T-helper 17 cell (primary cell): ENCODE results near the gene SPAG16. TPM values are rescaled to one million over a fixed set of nuclear protein-coding genes. Genes with fewer than 3 reads are reported as not detected.

Source experiments
- ATAC-seq: fragments of 150-1000 bp; cut with Tn5 transposase; 2 replicates; pipeline ENCODE4 v1.10.0; 2021; ENCODE audit warnings: mild to moderate bottlenecking, moderate library complexity
- DNase-seq, 3 donors: peaks; one replicate each; pipeline versions ENCODE4 v3.0.0 to v3.0.0-alpha.2; 2020 to 2021
- H3K9me3 ChIP-seq: one replicate; pipeline ENCODE4 v1.7.0; 2013; ENCODE audit warnings: low read length, mild to moderate bottlenecking; ENCODE audit not compliant: control insufficient read depth, poor library complexity, severe bottlenecking
- H3K27ac Mint-ChIP-seq: one replicate; pipeline ENCODE4 v1.8.0; 2022; ENCODE audit warnings: mild to moderate bottlenecking, moderate library complexity, mixed read lengths
- H3K27me3 Mint-ChIP-seq: one replicate; pipeline ENCODE4 v1.8.0; 2022; ENCODE audit warnings: mixed read lengths
- H3K36me3 Mint-ChIP-seq: one replicate; pipeline ENCODE4 v1.8.0; 2022; ENCODE audit warnings: low read depth, mixed read lengths
- H3K4me1 Mint-ChIP-seq: one replicate; pipeline ENCODE4 v1.8.0; 2022; ENCODE audit warnings: mild to moderate bottlenecking, mixed read lengths
- H3K4me3 Mint-ChIP-seq: one replicate; pipeline ENCODE4 v1.8.0; 2022; ENCODE audit warnings: mild to moderate bottlenecking, moderate library complexity, mixed read lengths
- total RNA-seq, 4 donors: library from RNA in 2 of 4; stranded (reverse) in 2 of 4; gene quantifications; one replicate each; pipeline ENCODE4 v1.2.3 and lab custom pipeline; 2022 to 2026

Gene SPAG16
- total RNA-seq, 2 donors from 2014 or later = 4.1 to 5.1 TPM

DNA sequence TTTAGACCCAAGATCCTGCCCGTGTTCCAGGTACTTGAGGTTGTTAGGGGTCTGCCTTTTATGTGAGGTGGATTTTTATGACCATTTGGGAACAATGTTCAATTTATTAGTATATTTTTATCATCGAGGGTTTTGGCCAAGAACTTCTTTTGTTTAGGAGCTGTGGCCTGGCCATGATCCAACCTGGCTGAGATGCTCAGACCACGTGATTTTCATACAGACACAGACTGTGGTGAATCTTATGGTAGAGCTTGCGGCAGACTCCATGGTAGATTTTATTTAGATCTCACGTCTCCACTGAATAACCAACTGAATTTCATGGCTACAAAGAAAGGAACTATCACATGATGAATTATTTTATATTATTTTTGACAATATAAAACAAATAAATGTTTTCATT is 721.1 kb downstream of the SPAG16 start:
- H3K36me3 Mint-ChIP-seq = no peaks in the 10 kb centered on the region
- H3K4me1 Mint-ChIP-seq = no peaks in the 10 kb centered on the region
- no peaks in the 10 kb centered on the region for H3K27me3 Mint-ChIP-seq
- no peak overlapping the region for H3K4me3 Mint-ChIP-seq
- ATAC-seq (no peak), DNase-seq (no peak)
- H3K9me3 ChIP-seq = no peaks in the 10 kb centered on the region
- H3K27ac Mint-ChIP-seq = no peak overlapping the region

DNA sequence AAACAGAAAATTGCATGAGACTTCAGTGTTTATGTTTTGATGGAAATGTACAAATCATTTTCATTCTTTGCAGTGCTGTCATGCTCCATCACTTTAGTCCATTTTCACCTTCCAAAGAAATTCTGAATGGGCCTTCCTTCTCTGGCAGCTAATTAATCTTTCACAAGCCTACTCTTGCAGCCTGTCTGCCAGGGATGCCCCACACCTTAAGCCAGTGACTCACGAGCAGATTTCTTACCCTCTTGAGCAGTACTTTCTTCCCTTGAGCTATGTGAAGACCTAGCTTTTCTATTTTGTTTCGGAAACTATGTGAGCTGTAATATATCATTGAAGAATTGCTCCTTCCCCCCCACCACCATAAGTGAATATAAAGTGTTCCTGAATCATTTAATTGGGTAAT is 722.3 kb downstream of the SPAG16 start:
- H3K4me1 Mint-ChIP-seq = no peaks in the 10 kb centered on the region
- H3K4me3 Mint-ChIP-seq = no peak overlapping the region
- no peaks in the 10 kb centered on the region for H3K27me3 Mint-ChIP-seq
- no peak overlapping the region for H3K27ac Mint-ChIP-seq
- ATAC-seq = no peak
- no peaks in the 10 kb centered on the region for H3K36me3 Mint-ChIP-seq
- DNase-seq = no peak
- no peaks in the 10 kb centered on the region for H3K9me3 ChIP-seq

DNA sequence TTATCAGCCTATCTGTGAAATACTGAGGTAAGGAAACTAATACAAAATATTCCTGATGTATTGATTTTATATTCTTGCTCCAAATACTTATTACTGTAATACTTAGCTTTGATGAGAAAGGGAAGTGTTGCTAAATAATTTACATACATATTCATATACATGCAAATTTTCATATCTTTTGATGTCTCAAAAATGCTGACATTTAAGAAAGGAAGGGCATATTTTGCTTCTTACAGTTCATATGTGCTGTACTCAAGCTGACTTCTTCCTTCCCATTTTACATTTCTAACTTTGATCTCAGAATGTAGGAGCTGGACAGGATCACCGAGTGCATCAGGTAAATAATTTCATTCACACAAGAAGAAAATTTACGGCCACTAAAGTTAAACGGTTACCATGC is 727.4 kb downstream of the SPAG16 start:
- no peak for ATAC-seq

DNA sequence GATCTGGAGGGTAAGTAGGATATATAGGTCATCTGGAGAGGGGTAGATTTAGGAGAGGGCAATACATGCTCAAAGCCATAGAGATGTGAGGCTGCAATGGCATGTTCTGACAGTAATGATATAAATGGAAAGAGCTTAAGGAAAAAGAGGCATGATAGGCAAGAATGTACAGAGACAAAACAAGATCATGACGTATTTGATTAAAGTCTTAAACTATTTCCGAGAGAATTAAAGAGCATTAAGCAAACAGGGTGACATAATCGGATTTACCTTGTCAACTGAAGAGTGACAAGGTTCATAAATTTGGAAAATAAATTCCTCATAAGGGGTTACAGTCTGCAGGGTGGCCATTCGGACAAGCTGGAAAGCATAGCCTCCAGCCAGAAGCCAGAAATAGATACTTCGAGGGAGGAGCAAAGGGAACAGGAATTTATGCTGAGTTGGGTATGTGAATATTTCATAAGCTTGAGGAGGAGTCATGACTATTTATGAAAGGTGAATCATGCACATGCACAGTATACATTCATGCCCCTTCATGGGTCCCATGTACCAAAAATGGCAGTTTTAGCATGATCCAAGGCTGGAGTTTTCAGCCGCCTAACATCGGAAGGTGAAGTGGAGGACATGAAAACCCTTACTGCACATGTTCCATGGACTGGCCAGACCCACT is 730.4 kb downstream of the SPAG16 start:
- no peak for ATAC-seq
- Mint-ChIP-seq H3K36me3 (no peaks in the 10 kb centered on the region), H3K27ac (no peak overlapping the region), H3K4me1 (no peaks in the 10 kb centered on the region), H3K4me3 (no peak overlapping the region), H3K27me3 (no peaks in the 10 kb centered on the region)
- DNase-seq = no peak
- no peaks in the 10 kb centered on the region for H3K9me3 ChIP-seq

More for the DNA sequence above, 727.4 kb downstream of the SPAG16 start:
- no peaks in the 10 kb centered on the region for H3K9me3 ChIP-seq
- no peaks in the 10 kb centered on the region for H3K36me3 Mint-ChIP-seq
- no peaks in the 10 kb centered on the region for H3K27me3 Mint-ChIP-seq
- no peaks in the 10 kb centered on the region for H3K4me1 Mint-ChIP-seq
- H3K27ac Mint-ChIP-seq = no peak overlapping the region
- no peak overlapping the region for H3K4me3 Mint-ChIP-seq
- no peak for DNase-seq

DNA sequence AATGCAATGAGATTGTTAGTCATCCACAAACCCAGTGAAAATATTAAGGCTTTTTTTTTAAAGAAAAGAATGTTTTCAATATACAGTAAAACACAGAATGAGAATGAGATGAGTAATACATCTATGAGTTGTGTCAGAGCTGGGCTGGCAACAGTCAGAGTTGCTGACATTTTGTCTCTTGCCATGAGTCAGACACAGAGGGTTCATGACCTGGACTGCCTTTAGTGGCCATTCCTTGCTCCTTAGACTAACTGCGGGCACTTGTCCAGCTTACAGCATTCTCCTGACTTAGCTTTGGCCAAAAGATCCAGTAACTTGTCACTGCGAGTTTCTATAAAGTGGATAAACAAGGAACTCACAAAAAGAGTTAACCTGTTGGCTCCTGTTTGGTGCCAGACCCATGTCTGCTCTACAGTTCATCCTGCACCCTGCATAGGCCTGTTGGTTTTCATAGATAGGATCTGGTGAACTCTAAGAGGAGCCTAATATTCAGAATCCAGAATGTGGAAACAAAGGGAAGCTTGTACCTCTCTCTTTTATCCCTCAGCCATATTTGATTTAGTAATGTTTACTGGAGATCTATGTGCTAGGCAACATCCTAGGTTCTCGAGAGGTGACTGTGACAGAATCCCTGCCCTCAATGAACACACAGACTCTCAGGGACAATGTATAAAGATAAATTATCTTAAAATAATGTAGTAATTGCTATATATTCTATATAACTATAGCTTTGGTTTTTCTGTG is 735.1 kb downstream of the SPAG16 start:
- H3K9me3 ChIP-seq = no peaks in the 10 kb centered on the region
- Mint-ChIP-seq H3K4me3 (no peak overlapping the region), H3K27ac (no peak overlapping the region), H3K27me3 (no peaks in the 10 kb centered on the region), H3K36me3 (no peaks in the 10 kb centered on the region), H3K4me1 (no peaks in the 10 kb centered on the region)
- DNase-seq (no peak), ATAC-seq (no peak)

DNA sequence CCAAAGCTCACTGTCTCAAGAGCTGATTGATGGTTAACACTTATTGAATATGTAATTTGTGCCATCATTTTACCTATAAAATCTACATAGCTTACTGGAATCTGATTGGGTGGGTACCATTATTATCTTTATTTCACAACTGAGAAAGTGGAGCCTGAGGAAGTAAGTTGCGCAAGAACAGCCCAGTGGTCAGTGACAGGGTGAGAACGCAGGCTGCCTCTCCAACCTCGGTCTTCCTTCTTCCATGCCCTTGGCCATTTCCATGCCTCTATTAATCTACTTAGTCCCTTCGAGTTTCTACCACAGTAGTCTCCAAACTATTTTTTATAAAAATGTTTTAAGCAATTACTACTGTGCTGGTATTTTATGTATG is 735.7 kb downstream of the SPAG16 start:
- no peak for DNase-seq
- Mint-ChIP-seq H3K27ac (no peak overlapping the region), H3K4me1 (no peaks in the 10 kb centered on the region), H3K4me3 (no peak overlapping the region), H3K27me3 (no peaks in the 10 kb centered on the region), H3K36me3 (no peaks in the 10 kb centered on the region)
- no peak for ATAC-seq
- H3K9me3 ChIP-seq = no peaks in the 10 kb centered on the region

DNA sequence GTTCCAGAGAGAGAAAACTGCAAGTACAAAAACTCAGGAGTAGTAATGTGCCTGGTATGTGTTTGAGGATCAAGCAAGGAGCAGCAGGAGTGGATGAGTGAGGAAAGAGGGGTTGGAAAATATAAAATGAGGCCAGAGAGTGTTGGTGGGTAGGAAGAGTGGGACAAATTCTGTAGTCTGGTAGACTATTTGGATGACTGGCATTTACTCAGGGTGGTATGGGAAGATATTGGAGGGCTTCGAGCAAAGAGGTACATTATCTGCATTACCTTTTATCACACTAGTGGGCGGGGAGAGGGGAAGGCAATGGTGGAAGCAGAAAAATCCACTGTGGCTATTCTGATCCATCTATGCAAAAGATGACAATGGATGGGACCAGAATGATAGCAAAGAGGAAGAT is 744.9 kb downstream of the SPAG16 start:
- no peaks in the 10 kb centered on the region for H3K4me1 Mint-ChIP-seq
- no peaks in the 10 kb centered on the region for H3K9me3 ChIP-seq
- no peaks in the 10 kb centered on the region for H3K36me3 Mint-ChIP-seq
- no peaks in the 10 kb centered on the region for H3K27me3 Mint-ChIP-seq
- H3K27ac Mint-ChIP-seq = no peak overlapping the region
- H3K4me3 Mint-ChIP-seq = no peak overlapping the region
- ATAC-seq (no peak), DNase-seq (no peak)

DNA sequence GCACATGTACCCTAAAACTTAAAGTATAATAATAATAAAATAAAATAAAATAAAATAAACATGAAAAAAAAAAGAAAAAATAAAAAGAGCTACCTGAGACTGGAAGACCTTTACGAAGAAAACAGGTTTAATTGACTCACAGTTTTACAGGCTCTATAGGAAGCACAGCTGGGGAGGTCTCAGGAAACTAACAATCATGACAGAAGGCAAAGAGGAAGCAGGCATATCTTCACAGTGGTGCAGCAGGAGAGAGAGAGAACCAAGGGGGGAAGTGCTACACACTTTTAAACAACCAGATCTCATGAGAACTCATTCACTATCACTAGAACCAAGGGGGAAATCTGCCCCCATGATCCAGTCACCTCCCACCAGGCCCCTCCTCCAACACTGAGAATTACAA is 747.3 kb downstream of the SPAG16 start:
- Mint-ChIP-seq H3K27ac (no peak overlapping the region), H3K36me3 (no peaks in the 10 kb centered on the region), H3K4me1 (no peaks in the 10 kb centered on the region), H3K4me3 (no peak overlapping the region), H3K27me3 (no peaks in the 10 kb centered on the region)
- H3K9me3 ChIP-seq = no peaks in the 10 kb centered on the region
- ATAC-seq (no peak), DNase-seq (no peak)

DNA sequence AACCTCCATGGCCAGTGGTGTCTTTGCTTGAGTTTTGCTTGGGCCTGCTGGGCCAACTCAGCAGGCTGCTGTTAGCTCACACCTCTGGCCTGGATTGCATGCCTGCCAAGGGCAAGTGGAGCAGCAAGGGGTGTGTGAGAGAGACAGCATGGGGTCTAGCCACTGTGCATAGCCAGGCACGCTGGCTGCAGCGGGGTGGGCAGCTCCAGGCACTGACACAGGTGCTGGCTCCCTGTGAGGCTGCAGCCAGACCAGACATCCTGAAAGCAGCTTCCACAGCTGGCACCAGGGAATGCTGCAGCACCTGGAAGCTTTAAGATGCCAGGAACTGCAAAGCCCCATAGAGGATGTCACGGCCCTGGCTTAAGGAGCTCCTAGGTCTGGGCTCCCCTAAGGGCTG is 750.2 kb downstream of the SPAG16 start:
- no peaks in the 10 kb centered on the region for H3K9me3 ChIP-seq
- Mint-ChIP-seq H3K27ac (no peak overlapping the region), H3K27me3 (no peaks in the 10 kb centered on the region), H3K4me3 (no peak overlapping the region), H3K36me3 (no peaks in the 10 kb centered on the region), H3K4me1 (no peaks in the 10 kb centered on the region)
- ATAC-seq (no peak), DNase-seq (no peak)

DNA sequence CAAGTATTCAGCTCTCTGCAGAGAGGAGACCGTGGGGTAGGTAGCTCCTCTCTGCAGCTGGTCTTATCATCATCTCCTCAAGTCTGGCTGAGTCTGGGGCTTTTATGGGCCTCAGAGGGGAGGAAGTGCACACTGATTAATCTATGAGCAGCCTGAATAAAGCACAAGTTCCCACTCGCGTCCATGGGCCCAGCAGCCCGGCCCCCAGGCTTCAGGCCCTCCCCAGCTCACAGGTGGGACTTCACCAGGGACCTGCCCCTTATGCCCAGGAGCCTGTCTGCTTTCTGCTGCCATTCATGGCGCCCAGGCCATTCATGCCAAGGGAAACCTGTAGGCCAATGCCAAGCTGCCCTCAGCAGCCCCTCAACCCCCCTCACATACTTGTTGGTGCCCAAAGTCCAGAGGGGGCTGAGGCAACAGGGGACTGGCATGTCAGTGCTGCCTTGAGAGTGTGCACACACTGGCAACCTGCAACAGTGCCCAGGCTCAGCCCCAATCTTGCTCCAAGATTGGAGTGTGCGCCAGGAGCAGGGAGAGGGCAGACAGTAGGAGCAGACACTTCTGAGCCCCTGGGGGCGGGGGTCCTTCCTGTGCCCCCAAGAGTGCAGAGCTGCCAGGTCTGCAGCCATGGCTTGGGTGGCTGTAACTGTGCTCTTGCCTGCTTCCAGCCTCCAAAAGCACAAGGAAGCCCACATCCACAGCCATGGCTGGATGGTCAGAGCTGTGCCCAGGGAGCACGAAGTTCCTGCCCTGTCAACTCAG is 751.0 kb downstream of the SPAG16 start:
- H3K27me3 Mint-ChIP-seq = no peaks in the 10 kb centered on the region
- DNase-seq = no peak
- no peaks in the 10 kb centered on the region for H3K4me1 Mint-ChIP-seq
- no peak overlapping the region for H3K27ac Mint-ChIP-seq
- no peak overlapping the region for H3K4me3 Mint-ChIP-seq
- no peak for ATAC-seq
- no peaks in the 10 kb centered on the region for H3K36me3 Mint-ChIP-seq
- H3K9me3 ChIP-seq = no peaks in the 10 kb centered on the region

DNA sequence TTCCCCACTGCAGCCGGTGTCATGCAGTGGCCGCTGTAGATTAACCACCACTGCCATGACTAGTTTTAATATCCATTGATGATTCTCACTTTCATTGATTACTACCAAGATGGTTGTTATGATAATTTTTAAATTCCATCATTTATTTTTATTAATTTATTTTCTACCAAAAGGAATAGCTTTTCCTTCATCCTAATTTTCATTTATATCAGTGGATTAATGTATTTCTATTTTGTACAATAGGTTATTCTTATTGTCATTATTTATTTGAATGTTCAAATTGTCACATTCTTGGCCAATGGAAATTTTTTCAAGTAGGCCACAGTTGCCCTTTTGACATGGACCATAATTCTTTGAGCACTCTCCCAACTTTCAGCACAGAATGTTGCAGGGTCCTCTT is 751.7 kb downstream of the SPAG16 start:
- Mint-ChIP-seq H3K4me1 (no peaks in the 10 kb centered on the region), H3K36me3 (no peaks in the 10 kb centered on the region), H3K4me3 (no peak overlapping the region), H3K27ac (no peak overlapping the region), H3K27me3 (no peaks in the 10 kb centered on the region)
- DNase-seq (no peak), ATAC-seq (no peak)
- H3K9me3 ChIP-seq = no peaks in the 10 kb centered on the region

DNA sequence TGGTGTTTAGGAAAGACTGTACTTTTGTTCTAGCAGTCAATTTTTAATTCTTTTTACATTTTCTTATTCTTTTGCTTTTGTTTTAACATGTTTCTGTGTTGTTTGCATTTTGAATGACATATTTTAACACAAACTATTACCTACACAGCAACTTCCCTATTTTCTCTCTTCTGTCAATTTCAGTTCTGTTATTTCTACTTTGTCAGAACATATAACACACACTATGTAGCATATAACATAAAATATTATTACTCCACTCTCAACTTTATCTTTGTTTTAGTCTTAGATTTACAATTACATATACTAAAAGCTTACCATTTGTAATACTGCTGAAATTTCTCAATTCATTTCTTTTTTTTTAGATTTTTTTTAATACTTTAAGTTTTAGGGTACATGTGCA is 753.9 kb downstream of the SPAG16 start:
- DNase-seq (no peak), ATAC-seq (no peak)
- H3K27me3 Mint-ChIP-seq = no peaks in the 10 kb centered on the region
- no peaks in the 10 kb centered on the region for H3K4me1 Mint-ChIP-seq
- no peaks in the 10 kb centered on the region for H3K36me3 Mint-ChIP-seq
- no peaks in the 10 kb centered on the region for H3K9me3 ChIP-seq
- H3K27ac Mint-ChIP-seq = no peak overlapping the region
- H3K4me3 Mint-ChIP-seq = no peak overlapping the region

DNA sequence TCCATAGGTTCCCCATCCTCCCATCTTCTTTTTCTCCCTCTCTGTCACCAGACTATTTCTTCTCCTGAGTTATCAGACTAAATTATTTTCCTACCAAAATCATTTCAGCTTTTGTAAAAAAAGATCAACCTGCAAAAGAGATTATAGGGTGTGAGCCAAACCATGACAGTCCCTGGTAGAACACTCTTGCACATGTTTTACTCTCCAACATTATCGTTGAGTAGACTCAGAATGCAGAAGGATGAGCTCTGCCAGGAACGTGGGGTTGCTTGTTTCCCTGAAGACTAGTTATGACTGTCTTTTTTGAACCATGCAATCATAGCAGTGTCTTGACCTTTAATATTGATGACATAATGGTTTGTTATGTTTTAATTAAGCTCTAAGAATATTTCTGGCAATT is 766.5 kb downstream of the SPAG16 start:
- Mint-ChIP-seq H3K27ac (no peak overlapping the region), H3K36me3 (no peaks in the 10 kb centered on the region), H3K4me1 (no peaks in the 10 kb centered on the region), H3K27me3 (no peaks in the 10 kb centered on the region), H3K4me3 (no peak overlapping the region)
- ATAC-seq (no peak), DNase-seq (no peak)
- H3K9me3 ChIP-seq = no peaks in the 10 kb centered on the region
